Urothelium cell line (cell line): ENCODE results near the gene MPC1.
A peak's percentile ranks its signal among the peaks of the same experiment; 100 is the strongest.
"Not testable (repeated sequence)": the region's sequence is repeated elsewhere in the genome, so short reads cannot be mapped to it uniquely, and the experiment has no call there.

Source experiments
- DNase-seq: peaks from one replicate; pipeline ENCODE4 v3.0.0; 2011; ENCODE audit warnings: low spot score, mixed read lengths
- FAIRE-seq: peaks from 2 replicates; lab custom pipeline; 2011; peaks lifted over from hg19 to GRCh38; lab: Jason Lieb, UNC

Gene MPC1

GRCh38 chr6:166382500-166382932 lies 224 bp downstream of the MPC1 start:
- FAIRE-seq: no peak
- no peak for DNase-seq

- peak; percentile 79 for DNase-seq
- no peak for FAIRE-seq
Observed at GRCh38 chr6:166381733-166382499, 824 bp downstream of the MPC1 start.

- DNase-seq (no peak), FAIRE-seq (no peak)
Observed at GRCh38 chr6:166381381-166381732, 1.4 kb downstream of the MPC1 start.

DNA sequence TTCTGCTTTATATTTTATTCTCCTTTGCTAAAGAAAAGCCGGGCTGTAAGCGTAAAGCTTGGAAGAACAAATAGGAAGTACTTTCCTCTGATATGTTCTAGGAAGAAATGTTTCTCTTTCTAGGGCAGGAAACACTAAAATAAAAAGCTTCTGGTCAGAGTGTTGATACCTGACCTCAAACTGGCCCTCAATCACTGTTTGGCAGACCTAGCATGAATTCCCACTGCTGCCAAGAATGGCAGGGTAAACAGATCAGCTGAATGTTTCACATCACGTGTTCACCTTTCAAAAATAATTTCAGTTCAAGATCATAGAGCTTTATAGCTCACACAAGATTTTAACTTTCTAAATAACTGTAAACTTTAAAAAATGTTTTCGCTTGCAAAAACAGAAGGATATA lies 2.9 kb downstream of the MPC1 start:
- DNase-seq: no peak

DNA sequence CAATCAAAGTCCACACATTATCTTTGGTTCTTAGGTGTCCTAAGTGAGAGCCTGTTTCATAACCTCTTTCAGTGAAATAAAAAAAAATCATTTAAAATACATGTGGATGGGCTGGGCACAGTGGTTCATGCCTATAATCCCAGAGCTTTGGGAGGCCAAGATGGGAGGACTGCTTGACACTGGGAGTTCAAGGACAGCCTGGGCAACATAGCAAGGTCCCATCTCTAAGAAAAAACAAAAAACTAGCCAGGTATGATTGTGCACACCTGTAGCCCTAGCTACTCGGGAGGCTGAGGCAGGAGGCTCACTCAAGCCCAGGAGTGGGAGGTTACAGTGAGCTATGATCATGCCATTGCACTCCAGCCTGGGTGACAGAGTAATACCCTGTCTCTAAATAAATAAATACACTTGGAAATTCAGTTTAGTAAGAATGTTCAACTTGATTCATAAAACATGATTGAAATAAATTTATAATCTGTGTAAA lies 3.6 kb downstream of the MPC1 start:
- DNase-seq (no peak), FAIRE-seq (no peak)

More for the DNA sequence above, 2.9 kb downstream of the MPC1 start:
- no peak for FAIRE-seq

- DNase-seq (no peak), FAIRE-seq (no peak)
Observed at GRCh38 chr6:166377721-166378120, 5.0 kb downstream of the MPC1 start.

DNA sequence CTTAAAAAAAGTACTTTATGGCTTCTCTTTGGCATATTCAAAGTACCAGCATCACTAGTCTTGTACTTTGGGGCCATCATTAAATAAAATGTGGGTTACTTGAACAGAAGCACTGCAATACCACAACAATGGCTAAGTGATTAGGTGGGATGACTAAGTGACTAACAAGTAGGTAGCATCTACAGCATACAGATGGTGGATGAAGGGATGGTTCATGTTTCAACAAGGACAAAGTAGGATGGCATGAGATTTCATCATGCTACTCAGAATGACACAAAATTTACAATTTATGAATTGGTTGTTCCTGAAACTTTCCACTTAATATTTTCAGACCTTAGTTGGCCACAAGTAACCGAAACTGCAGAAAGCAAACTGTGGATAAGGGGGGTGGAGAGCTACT lies 7.7 kb downstream of the MPC1 start:
- FAIRE-seq (no peak), DNase-seq (no peak)

DNA sequence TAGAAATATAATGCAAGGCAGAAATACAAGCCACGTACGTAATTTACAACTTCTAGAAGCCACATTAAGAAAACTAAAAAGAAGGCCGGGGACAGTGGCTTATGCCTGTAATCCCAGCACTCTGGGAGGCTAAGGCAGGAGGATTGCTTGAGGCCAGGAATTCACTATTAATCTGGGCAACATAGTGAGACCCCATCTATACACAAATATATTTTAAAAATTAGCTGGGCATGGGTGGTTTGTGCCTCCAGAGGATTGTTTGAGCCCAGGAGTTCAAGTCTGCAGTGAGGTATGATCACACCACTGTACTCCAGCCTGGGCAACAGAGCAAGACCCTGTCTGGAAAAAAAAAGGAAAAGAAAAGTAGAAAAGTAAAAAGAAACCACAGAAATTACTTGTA lies 12.3 kb downstream of the MPC1 start:
- FAIRE-seq: no peak
- DNase-seq: no peak

GRCh38 chr6:166369782-166370181 lies 13.0 kb downstream of the MPC1 start:
- DNase-seq: no peak
- no peak for FAIRE-seq

DNA sequence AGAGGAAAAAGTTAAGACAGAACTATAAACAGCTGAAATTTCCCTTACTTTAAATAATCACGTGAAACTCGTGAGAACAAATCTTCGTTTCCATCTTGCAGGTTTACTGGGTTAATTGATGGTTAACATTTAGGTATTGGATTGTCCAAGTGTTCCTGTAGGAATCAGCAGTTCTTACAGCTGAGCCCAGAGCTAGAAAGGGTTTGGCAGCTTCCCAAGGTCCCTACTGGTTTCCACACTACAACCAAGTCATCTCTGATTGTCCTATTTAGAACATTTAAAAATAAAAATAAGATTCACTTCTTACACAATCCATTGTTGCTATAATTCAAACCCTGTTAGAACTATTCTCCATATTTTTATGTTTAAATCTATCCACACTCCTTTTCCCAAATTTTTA lies 15.8 kb downstream of the MPC1 start:
- DNase-seq (no peak), FAIRE-seq (no peak)

DNA sequence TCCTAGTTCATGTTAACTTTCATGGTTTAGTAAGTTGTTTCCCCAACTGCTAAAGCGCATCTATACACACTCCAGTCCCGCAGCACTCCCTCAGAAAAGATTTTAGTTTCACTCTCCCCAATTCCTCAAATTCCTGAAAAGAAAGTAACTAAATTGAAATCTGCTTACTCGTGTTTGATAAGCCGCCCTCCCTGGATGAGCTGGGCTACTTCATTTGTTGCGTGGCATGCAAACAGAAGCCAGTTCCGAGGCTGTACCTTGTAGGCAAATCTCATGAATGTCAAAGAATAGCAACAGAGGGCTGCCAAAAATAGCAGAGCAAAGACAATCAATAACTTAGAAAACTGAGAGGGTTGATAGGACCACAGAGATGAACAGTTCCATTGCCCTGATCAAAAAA lies 16.9 kb downstream of the MPC1 start:
- no peak for FAIRE-seq
- no peak for DNase-seq

DNA sequence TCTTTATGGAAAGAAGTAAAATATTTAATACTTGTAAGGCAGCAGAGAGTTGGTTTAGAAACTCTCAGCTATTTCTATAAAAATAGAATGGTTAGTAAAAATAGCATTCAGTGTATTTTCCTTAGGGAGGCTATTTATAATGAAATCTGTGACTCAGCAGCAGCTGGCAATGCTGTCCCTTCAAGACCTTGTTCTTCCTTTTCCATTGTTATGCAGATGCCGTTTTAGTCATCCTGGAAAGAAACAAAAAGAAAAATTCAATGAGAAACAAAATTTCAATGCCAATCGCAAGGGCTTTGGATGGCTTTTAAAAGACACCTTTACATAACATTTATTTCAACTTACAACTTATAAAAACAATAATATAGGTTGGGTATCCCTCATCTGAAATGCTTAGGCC lies 17.5 kb downstream of the MPC1 start:
- DNase-seq (no peak), FAIRE-seq (no peak)

- FAIRE-seq (no peak), DNase-seq (no peak)
Observed at GRCh38 chr6:166364456-166364855, 18.3 kb downstream of the MPC1 start.

- not testable (repeated sequence) for DNase-seq, FAIRE-seq
Observed at GRCh38 chr6:166362427-166362826, 20.3 kb downstream of the MPC1 start.

GRCh38 chr6:166361077-166361429 lies 21.7 kb downstream of the MPC1 start:
- no peak for FAIRE-seq
- no peak for DNase-seq

DNA sequence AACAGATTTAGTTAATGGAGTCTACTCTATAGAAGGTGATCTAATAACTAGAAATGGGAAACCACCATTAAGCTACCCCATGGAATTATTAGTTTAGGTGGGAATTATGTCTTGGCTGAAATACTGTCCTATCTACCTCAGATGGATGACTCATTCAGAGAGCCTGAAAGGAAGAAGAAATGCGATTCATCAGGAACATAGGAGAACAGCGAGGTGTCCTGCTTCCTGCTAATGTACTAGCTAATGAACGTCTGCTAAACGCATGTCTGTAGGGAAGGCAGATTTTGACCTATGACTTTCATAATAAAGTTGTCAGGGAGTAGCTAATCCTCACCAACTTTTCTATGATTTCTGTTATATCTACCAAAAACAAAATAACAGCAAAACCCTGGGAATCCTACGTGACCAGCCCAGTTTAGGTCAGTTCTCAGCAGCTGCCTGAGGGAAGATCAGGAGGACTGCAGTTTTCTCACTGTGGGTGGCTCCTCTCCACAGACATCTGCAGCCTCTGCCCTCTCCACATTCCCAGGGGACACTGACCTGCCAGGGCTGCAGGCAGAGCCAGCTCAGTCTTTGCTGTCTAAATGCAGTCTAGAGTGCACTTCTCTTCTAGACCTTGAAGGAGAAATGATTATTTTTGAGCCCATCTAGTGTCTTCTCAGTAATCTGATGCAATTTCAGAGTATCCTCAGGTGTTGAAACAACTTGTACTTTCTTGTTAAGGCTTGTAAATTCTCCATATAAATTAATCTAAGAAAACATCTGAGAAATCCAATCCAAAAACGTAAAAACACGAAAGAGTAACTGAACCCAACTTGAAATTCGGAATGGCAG lies 22.3 kb downstream of the MPC1 start:
- FAIRE-seq (no peak), DNase-seq (no peak)

DNA sequence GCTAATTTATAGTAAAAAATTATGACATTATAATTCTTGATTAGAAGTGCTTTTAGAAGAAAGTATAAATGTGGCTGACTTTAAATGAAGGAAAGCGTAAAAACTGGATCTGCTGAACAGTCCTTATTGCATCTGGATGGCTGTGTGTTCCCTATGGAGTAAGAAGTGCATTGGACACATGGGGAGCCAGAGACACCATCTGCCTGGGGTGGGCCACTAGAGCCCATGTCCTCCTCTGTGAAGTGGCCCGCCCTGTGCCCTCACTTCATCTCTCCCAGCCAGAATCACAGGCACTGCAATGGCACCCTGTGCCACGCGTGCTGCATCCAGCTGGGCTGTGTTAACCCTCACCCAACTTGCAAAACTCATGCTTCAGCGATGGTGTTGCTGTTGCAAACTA lies 27.2 kb downstream of the MPC1 start:
- no peak for DNase-seq
- no peak for FAIRE-seq

- FAIRE-seq: no peak
- no peak for DNase-seq
Observed at GRCh38 chr6:166354965-166355364, 27.8 kb downstream of the MPC1 start.

- FAIRE-seq (no peak), DNase-seq (no peak)
Observed at GRCh38 chr6:166354143-166354542, 28.6 kb downstream of the MPC1 start.

GRCh38 chr6:166353507-166353906 lies 29.2 kb downstream of the MPC1 start:
- FAIRE-seq (no peak), DNase-seq (no peak)

GRCh38 chr6:166352923-166353322 lies 29.8 kb downstream of the MPC1 start:
- DNase-seq: no peak
- no peak for FAIRE-seq

- DNase-seq (no peak), FAIRE-seq (no peak)
Observed at GRCh38 chr6:166351715-166352285, 30.9 kb downstream of the MPC1 start.
